Activated gamma-delta T cell (primary cell): ENCODE data around the gene AOPEP.
"Not testable (repeated sequence)": the region's sequence is repeated elsewhere in the genome, so short reads cannot be mapped to it uniquely, and the experiment has no call there.

Experiments
- DNase-seq: peaks from one replicate; lab custom pipeline; 2025; lab: John Stamatoyannopoulos, UW

The AOPEP gene

DNA sequence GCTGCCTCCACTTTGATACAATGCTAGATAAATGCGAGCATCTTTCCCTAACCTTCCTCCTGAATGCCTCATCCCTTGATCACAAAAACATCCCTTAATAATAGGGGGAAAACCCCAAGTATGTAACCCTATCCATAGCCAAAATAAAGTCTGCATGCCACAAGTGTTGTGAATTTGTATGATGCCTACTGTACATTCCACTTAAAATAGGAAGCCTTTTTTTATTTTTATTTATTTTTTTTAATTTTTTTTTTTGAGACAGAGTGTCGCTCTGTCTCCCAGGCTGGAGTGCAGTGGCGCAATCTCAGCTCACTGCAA lies 207.0 kb downstream of the AOPEP start:
- DNase-seq: no peak

DNA sequence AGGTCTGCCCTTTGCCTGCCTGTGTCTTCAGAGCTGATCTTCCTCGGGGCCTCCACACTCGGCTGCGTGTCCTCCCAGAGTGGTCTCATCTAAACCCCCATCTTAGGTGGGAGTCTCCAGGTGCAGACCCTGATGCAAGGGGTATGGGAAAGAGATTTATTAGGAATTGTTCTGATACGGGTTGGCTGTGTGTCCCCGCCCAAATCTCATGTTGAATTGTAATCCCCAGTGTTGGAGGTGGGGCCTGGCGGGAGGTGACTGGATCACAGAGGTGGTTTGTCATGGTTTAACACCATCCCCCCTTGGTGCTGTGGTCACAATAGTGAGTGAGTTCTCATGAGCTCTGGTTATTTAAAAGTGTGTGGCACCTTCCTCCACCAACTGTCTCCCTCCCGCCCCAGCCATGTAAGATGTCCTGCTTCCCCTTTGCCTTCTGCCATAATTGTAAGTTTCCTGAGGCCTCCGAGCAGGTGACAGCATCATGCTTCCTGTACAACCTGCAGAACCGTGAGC lies 208.4 kb downstream of the AOPEP start:
- DNase-seq: no peak

DNA sequence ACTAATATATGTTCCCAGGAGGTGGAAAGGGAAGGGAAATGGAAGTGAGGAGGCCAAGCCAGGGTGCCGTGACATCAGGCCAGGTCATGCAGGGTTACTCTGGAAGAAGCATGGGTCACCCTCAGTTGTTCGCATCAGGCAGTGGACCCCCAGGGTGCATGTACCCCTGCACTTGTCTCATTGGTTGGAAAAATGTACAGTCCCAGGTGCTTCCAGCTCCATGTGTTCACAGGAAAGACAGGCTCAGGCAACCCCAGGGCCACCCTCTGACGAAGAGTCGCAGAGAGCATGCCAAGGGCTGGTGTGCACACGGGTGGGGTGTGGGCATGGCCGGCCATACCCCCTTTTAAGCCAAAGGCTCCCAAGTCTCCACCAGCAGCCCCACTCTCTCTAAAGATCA lies 208.9 kb downstream of the AOPEP start:
- DNase-seq: no peak

DNA sequence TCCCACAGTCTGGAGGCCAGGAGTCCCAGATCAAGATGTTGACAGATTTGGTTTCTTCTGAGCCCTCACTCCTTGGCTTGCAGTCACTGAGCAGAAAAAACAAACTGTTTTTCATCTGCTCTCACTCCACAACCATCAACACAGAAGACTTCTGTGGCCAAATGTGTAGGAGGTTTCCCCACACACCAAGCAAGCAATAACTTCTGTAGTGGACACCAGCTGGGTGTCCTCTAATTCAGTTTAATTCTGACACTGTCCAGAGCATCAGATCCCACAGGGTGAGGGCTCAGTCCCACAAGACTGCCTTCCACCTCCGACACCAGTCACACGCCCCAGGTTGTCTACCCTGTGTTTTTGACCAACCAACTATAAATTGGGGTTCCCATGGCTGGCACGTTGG lies 209.9 kb downstream of the AOPEP start:
- DNase-seq: no peak

DNA sequence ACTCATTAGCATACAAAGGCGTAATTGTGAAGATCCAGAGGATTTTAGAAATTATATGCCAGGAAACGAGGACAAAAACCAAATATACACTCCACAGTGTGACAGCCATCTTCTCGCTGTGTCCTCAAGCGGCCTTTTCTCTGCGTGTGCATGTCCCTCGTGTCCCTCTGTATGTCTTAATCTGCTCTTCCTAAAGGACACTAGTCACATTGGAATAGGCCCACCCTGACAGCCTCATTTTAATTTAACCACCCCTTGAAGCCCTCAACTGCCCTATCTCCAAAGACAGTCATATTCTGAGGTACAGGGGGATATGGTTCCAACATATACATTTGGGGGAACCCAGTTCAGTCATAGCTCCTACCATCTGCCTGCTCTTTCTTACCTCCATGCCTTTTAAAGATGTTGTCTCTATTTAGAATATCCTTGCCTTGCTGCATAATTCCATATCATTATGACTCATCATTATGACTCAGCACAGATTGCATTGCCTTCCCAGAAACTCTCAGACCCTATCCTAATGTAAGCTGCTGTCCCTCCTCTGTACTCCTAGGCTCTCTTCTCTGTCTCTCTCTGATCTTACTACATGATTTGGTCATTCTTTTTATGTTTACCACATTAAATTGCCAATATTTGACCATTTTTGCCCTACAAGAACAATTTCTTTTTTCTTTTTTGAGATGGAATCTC lies 210.9 kb downstream of the AOPEP start:
- no peak for DNase-seq

DNA sequence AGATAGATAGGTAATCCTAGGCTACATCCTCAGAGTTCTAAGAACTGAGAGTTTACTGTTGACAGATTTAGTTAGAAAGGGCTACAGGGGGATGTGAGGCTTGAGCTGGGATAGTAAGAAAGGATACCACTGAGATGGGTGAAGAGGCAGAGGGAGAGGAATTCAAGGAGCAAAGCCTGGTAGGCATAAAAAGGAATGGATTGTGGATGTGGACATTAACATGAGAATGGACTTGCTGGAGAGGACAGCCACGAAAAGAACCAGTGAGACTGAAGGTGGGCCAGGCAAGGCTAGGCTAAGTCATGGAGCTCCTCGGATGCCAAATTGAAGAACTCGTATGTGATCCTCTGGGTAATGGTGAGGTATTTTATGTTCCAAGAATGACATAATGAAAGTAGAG lies 211.9 kb downstream of the AOPEP start:
- no peak for DNase-seq

DNA sequence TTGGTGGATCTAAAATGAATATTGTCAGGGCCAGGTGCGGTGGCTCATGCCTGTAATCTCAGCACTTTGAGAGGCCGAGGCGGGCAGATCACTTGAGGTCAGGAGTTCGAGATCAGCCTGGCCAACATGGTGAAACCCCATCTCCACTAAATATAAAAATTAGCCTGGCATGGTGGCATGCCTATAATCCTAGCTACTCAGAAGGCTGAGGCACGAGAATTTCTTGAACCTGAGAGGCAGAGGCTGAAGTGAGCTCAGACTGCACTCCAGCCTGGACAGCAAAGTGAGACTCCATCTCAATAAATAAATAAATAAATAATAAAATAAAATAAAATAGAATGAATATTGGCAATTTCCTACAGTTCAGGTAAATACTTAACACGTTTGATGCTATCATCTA lies 213.8 kb downstream of the AOPEP start:
- DNase-seq: not testable (repeated sequence)

DNA sequence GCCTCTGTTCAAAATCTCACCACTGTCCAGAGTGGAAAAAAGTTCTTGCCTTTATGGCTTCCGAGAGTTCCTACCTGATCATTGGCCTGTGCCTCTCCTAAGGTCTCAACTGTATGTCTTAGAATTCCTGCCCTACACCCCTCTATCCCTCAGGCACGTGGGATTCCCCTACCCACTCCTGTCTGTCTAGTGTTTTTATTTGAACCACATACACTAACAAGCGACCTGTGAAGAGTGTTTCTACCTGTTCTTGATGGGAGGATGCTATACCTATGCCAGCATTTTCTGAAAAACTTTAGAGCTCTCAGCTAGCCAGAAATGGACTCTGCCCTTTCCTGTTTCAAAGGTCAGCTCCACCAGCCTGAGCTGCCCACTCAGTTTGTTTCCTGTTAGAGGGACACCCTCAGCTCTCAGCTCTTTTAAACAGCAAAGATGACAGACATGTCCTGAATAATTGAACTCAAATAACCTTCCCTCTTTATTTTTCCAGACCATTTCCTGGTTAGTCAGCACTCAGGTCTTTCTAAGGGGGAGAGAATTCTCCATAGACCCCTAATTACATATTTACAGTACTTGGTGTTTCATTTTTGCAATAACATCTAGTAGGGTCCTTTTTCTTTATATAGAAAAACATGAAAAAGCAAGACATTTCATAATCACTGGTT lies 214.8 kb downstream of the AOPEP start:
- no peak for DNase-seq

DNA sequence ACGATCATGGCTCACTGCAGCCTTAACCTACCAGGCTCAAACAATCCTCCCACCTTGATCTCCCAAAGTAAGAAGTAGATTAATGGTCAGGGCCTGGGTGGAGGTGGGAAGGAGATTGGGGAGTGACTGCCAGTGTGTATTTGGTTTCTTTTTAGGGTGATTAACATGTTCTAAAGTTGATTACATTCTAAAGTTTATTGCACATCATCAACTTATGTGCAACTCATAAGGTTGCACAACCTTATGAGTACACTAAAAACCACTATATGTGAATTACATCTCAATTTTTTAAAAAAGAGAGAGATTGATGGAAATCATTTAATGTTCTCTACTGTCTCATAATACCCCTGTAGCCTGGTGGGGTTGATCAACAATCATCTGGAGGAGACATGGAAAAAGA lies 218.1 kb downstream of the AOPEP start:
- no peak for DNase-seq

DNA sequence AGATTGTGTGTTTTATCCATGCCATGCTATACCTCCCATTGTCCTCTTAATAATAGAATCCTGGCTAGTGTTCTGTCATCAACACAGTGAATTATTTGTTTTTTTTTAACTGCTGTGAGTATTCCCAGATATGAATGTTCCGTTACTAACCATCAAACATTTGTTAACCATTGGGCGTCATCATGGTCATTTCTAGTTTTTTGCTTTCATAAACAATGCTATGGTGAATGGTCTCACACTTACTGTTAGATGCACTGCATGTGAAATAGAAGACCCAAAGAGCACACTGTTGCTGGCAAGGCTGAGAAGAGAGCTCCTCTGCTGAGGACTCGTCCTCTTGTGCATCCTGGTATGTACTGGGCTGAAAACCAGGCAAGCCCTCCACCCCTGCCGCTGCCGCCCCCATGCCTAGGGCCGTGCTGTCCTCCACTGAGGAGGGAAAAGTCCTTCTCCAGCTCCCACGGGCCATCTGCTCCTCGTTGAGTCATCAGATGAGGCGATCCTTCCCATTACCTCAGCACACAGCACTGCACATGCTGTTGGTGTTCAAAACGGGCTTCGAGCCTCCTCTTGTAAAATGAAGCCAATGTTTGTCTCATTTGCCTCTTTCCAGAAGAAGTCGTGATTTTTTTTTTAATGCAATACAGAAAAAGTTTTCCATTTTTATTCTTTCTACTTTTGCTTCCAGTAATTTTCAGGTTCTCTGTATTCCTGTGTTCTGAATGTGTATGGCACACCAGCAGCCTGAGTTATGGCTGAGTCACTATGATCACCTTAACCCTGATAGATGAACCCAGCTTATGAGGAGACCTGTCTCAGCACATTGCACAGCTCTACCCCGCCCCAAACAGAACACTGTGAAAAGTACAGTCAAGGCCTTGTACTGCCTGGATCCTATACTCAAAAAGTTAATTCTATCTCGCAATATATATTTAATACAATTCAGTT lies 219.0 kb downstream of the AOPEP start:
- no peak for DNase-seq

DNA sequence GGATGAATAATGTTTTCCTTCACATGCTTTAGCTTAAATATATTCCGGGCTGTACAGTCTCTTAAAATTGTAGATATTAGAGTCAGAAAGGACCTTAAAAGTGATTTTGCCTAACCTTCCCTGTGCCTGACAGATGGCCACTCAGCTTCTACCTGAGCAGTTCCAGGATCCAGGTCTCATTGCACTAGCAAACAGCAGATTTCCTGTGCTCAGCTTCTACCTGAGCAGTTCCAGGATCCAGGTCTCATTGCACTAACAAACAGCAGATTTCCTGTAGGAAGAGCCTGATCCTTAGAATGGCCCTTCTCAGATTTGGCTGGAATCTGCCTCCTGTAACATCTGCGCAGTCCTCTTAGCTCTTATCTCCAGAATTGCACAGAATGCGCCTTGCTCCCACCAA lies 219.8 kb downstream of the AOPEP start:
- DNase-seq: no peak

DNA sequence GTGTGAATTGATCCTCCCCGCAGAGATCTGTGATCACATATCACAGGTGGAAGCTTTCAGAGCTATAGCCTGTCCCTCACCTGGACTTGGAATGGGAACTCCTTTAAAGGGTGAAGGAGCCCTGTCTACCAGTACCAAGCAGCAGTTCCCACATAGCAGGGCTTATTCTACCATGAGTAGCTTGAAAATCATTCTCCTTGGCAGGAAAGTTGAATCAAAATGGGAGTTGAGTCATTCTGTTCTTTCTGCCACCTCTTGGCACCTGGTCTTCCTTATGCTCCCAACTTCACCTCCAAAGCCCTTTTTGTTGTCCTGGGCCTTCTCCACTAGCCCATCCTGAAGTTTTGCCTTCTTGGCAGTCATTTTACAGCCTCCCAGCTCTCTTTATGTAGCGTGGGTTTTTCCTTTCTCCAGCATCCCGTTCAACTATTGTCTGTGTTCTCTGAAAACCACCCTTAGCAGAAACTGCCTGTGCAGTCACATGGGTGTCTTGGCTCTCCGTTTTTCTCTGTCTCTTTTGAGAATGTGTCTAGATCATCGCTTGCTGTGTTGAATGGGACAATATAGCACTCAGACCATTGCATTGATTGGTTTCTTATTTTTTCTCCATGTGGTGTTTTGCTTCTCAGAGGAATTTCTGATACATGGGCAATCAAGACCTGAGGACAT lies 222.2 kb downstream of the AOPEP start:
- no peak for DNase-seq

DNA sequence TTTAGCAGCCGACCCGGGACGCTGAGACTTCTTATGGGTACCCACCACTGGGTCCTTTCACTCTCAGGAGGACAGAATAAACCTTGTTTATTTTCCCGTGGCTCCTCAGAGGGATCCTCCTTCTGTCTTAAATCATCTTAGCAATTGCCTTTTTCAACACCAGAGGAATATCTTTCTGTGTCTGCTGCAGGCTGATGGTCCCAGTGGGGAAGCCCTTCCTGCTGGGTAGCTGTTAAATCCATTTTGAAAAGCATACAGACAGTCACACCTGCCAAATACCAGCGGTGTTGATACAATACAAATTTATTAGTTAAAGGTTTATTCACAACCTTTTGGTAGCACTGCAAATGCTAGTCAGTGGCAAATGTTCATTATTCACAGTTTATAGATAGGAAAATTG lies 222.9 kb downstream of the AOPEP start:
- DNase-seq: no peak

DNA sequence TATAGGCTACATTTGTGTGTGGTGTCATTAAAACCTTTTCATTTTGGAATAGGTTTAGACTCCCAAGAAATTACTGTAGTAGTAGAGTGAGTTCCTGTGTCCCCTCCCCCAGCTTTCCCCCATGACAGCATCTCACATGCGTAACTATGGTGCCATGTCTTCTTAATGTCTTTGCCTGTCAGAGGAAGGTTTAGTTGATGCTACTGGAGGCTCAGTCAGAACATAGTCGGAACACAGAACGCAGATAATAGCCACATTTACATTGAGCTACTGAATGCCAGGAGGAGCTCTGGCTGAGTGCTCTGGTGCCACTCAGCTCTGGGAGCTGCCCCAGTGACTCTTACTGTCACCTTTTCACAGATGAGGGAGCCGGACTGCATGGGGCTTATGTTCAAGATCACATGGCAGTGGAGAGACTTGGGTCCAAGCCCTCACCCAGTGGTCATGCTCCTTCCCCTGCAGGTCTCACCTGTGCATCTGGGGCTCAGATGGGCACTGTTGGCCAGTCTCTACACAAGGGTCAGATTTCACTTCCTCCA lies 223.6 kb downstream of the AOPEP start:
- DNase-seq: no peak

DNA sequence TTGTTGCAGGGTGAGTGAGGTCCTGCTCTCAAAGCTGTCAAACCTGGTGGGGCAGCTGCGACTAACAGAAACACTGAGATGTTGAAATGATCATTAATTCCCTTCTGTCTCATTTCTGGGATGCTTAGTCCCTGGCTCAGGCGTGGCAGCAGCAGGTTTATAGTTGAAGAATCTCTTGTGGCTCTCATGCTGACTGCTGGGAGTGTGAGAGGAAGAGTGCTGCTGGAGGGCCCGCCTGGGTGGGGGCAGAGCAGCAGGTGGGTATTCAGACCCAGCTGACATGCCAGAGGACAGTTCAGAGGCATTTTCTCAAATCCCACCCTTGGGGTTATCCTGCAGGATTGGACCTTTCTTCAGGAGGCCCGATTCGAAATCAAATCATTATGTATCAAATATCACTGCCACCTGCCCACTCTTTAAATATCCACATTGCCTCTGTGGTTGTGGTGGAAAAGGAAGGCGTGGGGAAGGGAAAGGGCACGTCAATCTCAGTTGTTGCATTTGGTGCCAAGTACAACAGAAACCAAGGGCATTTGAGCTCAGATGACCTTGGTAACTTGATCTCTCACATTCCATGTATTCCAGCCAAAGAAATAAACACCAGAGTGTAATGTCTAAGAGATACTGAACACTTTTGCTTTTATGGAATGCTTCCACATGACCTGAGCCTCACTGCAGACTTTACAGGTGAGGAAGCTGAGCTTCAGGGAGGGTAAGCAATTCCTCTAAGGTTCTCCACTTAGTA lies 224.3 kb downstream of the AOPEP start:
- no peak for DNase-seq

DNA sequence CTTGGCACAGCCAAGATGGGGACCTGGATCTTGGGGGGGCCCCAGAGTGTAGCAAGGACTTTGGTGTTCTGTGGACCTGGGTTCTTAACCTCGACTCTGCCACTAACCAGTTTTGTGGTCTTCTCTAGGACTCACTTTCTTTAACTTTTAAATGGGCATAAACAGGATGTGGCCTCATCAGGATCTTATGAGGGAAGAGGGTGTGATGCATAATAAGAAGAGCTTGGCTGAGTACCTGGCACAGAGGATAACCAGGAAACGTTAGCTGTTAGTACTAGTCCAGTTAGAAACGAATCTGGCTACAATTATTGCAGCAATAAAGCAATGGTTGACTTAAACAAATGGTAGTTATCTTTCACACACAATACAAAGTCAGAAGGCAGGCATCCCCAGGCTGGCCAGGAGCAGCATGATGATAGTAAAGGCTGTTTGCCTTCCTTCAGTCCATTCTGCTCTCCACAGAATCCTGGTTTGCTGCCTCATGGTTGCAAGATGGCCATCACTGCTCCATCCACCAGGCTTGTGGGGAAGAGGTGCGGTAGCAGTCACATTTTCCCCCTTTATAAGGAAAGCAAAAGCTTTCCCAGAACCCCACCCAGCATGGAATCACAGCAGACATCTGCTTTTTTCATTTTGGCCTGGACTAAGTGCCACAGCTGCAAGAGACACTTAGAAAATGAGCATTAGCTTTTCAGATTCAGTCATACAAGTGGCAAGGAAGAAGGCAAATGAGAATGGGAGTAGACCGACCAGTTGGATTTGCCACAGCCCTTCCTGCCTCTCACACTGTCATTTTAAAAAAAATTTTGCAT lies 225.0 kb downstream of the AOPEP start:
- no peak for DNase-seq

DNA sequence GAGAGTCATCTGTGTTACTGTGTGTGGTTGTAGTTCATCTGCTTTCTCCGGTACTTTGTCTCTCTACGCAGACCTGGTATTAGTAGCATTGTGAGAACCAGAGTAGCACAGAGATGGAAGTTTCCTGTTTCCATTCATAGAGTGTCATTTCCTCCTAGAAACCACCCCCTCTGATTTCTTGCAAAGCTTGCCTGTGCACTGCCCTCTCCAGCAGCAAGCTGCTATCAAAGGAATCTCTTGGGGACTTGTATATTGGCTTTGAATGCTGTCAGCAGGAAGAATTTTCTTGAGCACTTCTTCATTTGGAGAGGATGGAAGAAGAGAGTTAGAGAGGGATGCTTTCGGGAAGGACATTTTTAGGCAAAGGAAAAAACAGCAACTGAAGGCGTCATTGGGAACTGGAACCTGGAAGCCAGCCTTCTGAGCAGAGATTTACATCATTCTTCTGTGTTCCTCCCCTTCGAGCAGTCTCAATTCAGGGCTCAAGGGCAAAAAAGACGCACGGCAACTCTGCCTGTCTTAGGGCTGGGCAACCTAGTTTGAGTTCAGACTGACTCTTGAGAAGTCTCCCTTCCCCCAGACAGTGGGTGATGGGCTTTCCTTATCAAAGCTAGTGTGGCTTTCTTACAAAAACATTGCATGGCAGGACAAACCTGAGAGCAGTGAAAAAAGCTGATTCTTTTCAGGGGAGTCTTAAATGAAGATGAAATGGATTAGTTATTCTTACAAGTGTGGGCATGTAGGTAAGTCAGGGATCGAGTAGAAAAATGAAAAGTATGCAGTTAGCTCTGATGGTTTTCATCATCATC lies 226.3 kb downstream of the AOPEP start:
- DNase-seq: no peak

DNA sequence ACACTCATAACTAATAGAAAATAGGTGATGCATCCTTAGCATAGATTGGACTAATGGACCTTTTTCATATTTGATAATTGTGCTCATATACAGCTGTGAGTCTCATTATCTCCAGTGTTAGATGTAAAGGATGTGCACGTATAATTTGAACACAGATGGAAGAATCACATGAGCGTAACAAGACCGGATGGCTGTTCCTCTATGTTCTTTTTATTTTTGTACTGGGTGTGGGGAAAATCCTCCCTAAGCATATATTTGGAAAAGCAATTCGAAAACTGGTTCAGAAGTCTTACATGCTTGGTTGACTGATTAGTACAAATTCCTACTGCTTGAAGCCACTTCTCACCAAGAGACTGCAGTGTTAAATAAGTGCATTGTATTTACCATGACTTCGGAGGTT lies 230.2 kb downstream of the AOPEP start:
- DNase-seq: no peak

DNA sequence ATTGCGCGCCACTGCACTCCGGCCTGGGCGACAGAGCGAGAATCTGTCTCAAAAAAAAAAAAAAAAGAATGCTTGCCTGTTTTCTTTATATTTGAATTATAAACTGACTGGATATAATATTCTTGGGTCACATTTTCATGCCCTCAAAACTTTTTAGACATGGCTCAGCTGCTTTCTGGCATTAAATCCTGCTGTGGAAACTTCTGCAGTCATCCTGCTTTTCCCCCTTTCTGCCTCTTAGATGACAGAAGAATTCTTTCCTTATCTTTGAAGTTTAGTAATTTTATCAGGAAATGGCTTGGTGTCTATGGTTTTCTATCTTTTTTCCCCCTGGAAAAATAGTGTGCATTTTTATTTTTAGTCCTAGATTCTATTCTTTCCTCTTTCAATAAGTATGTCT lies 234.5 kb downstream of the AOPEP start:
- DNase-seq: no peak
